AG10803 (cell line): ENCODE data around the gene DRAP1.
A peak's percentile ranks its signal among the peaks of the same experiment; 100 is the strongest.

Source experiments
- DNase-seq: peaks from one replicate; pipeline ENCODE4 v3.0.0; 2010; ENCODE audit warnings: low read depth
- H3K4me3 ChIP-seq: 2 replicates; pipeline ENCODE4 v1.5.1; 2011; ENCODE audit warnings: mild to moderate bottlenecking, low read length, control low read depth
- CTCF ChIP-seq: conservative IDR thresholded peaks from 2 replicates; pipeline ENCODE4 v1.5.1; 2011; ENCODE audit warnings: mild to moderate bottlenecking, low read length, control low read depth, inconsistent platforms

DRAP1 gene

GRCh38 chr11:65928667-65929066, 9.4 kb downstream of the DRAP1 start:
- H3K4me3 ChIP-seq = no peak overlapping the region
- DNase-seq = no peak
- TF ChIP-seq CTCF = no peak

- H3K4me3 ChIP-seq = no peak overlapping the region
- no peak for TF ChIP-seq CTCF
These were observed 12.7 kb downstream of the DRAP1 start for GRCh38 chr11:65931773-65932557.

GRCh38 chr11:65932558-65932919, 13.3 kb downstream of the DRAP1 start:
- TF ChIP-seq CTCF = no peak
- no peak overlapping the region for H3K4me3 ChIP-seq
- peak; percentile 34 for DNase-seq

More at GRCh38 chr11:65931773-65932557, 12.7 kb downstream of the DRAP1 start:
- DNase-seq = no peak

GRCh38 chr11:65934014-65934413, 14.8 kb downstream of the DRAP1 start:
- no peak for DNase-seq
- no peak overlapping the region for H3K4me3 ChIP-seq
- TF ChIP-seq CTCF = no peak

- no peak for DNase-seq
- TF ChIP-seq CTCF = no peak
- no peak overlapping the region for H3K4me3 ChIP-seq
These were observed 18.5 kb downstream of the DRAP1 start for GRCh38 chr11:65937766-65938165.

- TF ChIP-seq CTCF = no peak
- H3K4me3 ChIP-seq = no peak overlapping the region
- DNase-seq = no peak
These were observed 22.6 kb downstream of the DRAP1 start for GRCh38 chr11:65941720-65942310.

GRCh38 chr11:65942531-65942930, 23.3 kb downstream of the DRAP1 start:
- no peak for TF ChIP-seq CTCF
- DNase-seq = no peak
- no peak overlapping the region for H3K4me3 ChIP-seq
